K562 (cell line): ENCODE data around the gene MRPL55. TPM values are rescaled to one million over a fixed set of nuclear protein-coding genes. Genes with fewer than 3 reads are reported as not detected.
A peak's percentile ranks its signal among the peaks of the same experiment; 100 is the strongest.

Experiments
- CREB3 ChIP-seq: fragments of 450-650 bp; conservative IDR thresholded peaks from 2 replicates; pipeline ENCODE4 v1.6.1; 2016; ENCODE audit warnings: missing genetic modification characterization, low read depth, mild to moderate bottlenecking, missing compliant biosample characterization, moderate library complexity
- E2F1 ChIP-seq: sonication (generic); formaldehyde crosslinking; IDR thresholded peaks from 2 replicates; pipeline ENCODE4 v1.8.1; 2023; ENCODE audit warnings: mild to moderate bottlenecking, missing genetic modification reagents, moderate library complexity
- ELK1 ChIP-seq: sonication (generic); formaldehyde crosslinking; IDR thresholded peaks from 2 replicates; pipeline ENCODE4 v1.8.1; 2022; ENCODE audit warnings: missing genetic modification reagents
- GATAD2A ChIP-seq: fragments of 450-650 bp; IDR thresholded peaks from 2 replicates; pipeline ENCODE4 v1.6.1; 2017
- HDAC1 ChIP-seq, 2 experiments: fragments of 450-650 bp; IDR thresholded peaks; 2 replicates each; pipeline ENCODE4 v1.6.1; 2016 to 2017; ENCODE audit warnings: inconsistent platforms in 1 of 2, mild to moderate bottlenecking in 1 of 2, moderate library complexity in 1 of 2
- HES1 ChIP-seq: fragments of 450-650 bp; IDR thresholded peaks from 2 replicates; pipeline ENCODE4 v1.6.1; 2016; ENCODE audit warnings: low read depth, mild to moderate bottlenecking, moderate library complexity
- KAT2B ChIP-seq: IDR thresholded peaks from one replicate; pipeline ENCODE4 v1.6.1; 2012; ENCODE audit warnings: low read depth, mild to moderate bottlenecking, control low read depth, inconsistent platforms, low read length, moderate library complexity
- KLF1 ChIP-seq: fragments of 450-650 bp; IDR thresholded peaks from 2 replicates; pipeline ENCODE4 v1.6.1; 2016; ENCODE audit warnings: missing genetic modification characterization, missing compliant biosample characterization
- NELFE ChIP-seq: IDR thresholded peaks from 2 replicates; pipeline ENCODE4 v1.6.1; 2011; ENCODE audit warnings: mild to moderate bottlenecking; ENCODE audit not compliant: insufficient read depth, insufficient read length
- NFIC ChIP-seq: fragments of 450-650 bp; IDR thresholded peaks from 2 replicates; pipeline ENCODE4 v1.6.1; 2017; ENCODE audit warnings: mild to moderate bottlenecking, inconsistent platforms
- NR4A1 ChIP-seq, 2 experiments: fragments of 250-450 bp in 1 of 2; fragments of 450-650 bp in 1 of 2; sonication (Bioruptor Pico) in 1 of 2; IDR thresholded peaks; 2 replicates each; pipeline versions ENCODE4 v1.4.0 to v1.6.1; 2016 to 2020; ENCODE audit warnings: mild to moderate bottlenecking in 2 of 2, missing compliant biosample characterization in 1 of 2, missing genetic modification characterization in 1 of 2, moderate library complexity in 1 of 2
- POLR2H ChIP-seq: IDR thresholded peaks from 2 replicates; pipeline ENCODE4 v1.6.1; 2016; ENCODE audit warnings: missing genetic modification characterization, low read depth, mild to moderate bottlenecking, control low read depth, missing compliant biosample characterization, moderate library complexity
- RAD21 ChIP-seq, 2 experiments: fragments of 250-450 bp in 1 of 2; fragments of 450-650 bp in 1 of 2; sonication (Bioruptor Pico) in 1 of 2; formaldehyde crosslinking in 1 of 2; IDR thresholded peaks in 1 of 2; conservative IDR thresholded peaks in 1 of 2; 2 replicates each; pipeline versions ENCODE4 v1.4.0 to v1.8.0; 2020 to 2022; ENCODE audit warnings: mild to moderate bottlenecking in 2 of 2, moderate library complexity in 1 of 2
- UBTF ChIP-seq, 2 experiments: IDR thresholded peaks; 2 replicates each; pipeline ENCODE4 v1.6.1; 2012; ENCODE audit warnings: improper control_type of control experiment in 2 of 2, low read depth in 2 of 2, low read length in 2 of 2, borderline replicate concordance in 1 of 2
- ZBTB26 ChIP-seq: fragments of 450-650 bp; formaldehyde crosslinking; IDR thresholded peaks from 2 replicates; pipeline ENCODE4 v1.4.0; 2022; ENCODE audit warnings: missing genetic modification characterization
- ZC3H11A ChIP-seq: IDR thresholded peaks from 2 replicates; pipeline ENCODE4 v1.6.1; 2012; ENCODE audit warnings: low read depth, low read length, improper control_type of control experiment
- ZFP36 ChIP-seq: fragments of 150-350 bp; IDR thresholded peaks from 2 replicates; pipeline ENCODE4 v1.6.1; 2018; ENCODE audit warnings: low read length, low read depth; ENCODE audit not compliant: partially characterized antibody
- ZNF311 ChIP-seq: fragments of 250-450 bp; sonication (Bioruptor Pico); IDR thresholded peaks from 2 replicates; pipeline ENCODE4 v1.4.0; 2020; ENCODE audit warnings: mild to moderate bottlenecking, moderate library complexity
- ZNF431 ChIP-seq: sonication (generic); formaldehyde crosslinking; IDR thresholded peaks from 2 replicates; pipeline ENCODE4 v1.8.0; 2022; ENCODE audit warnings: mild to moderate bottlenecking, missing genetic modification reagents
- polyA plus RNA-seq, 8 experiments: library from polyadenylated mRNA; depleted of rRNA in 4 of 8; stranded (reverse) in 5 of 8; unstranded in 3 of 8; fragments of >200 nt; fragmentation: Nextera tagmentation in 2 of 8; fragmentation: Illumina TruSeq in 1 of 8; extraction: Ambion mirVana in 2 of 8; extraction: Trizol in 1 of 8; gene quantifications; 2 replicates each; pipeline versions ENCODE4 v1.2.1 to v1.2.3, GENCODE V29; 2011 to 2014; ENCODE audit warnings: inconsistent platforms in 1 of 8, missing spikeins in 1 of 8
- total RNA-seq, 7 experiments: library from RNA; depleted of rRNA in 6 of 7; stranded (reverse); fragments of >200 nt in 6 of 7; fragmentation: Illumina TruSeq in 2 of 7; extraction: Trizol in 2 of 7; gene quantifications; 2 replicates each; pipeline versions ENCODE4 v1.2.1 to v1.2.3, GENCODE V29; 2011 to 2021; ENCODE audit warnings: low replicate concordance in 1 of 7

The MRPL55 gene
- total and polyA plus RNA-seq, 9 of the 15 experiments (the other 6 are each of a cell fraction or from before 2014, with no cell fraction given): 34.9 to 228 (median 81.0) TPM

GRCh38 chr1:228101994-228102790 lies 6.9 kb downstream of the MRPL55 start (continued):
- 0 out of 2 replicates have a peak, but pooled peaks have one; percentile 35 for TF ChIP-seq E2F1 (CRISPR knock-in tag)
- no peak for TF ChIP-seq CREB3
- no peak for TF ChIP-seq POLR2H (tag)
- TF ChIP-seq KAT2B: no peak
- TF ChIP-seq NELFE: no peak
- no peak for TF ChIP-seq ZC3H11A
- no peak for TF ChIP-seq ZNF431 (CRISPR knock-in tag)
- TF ChIP-seq HES1: no peak
- no peak for TF ChIP-seq ZNF311 (CRISPR knock-in tag)
- TF ChIP-seq NR4A1 (CRISPR knock-in tag; IDR thresholded peaks at IDR 0.05): no peak
- TF ChIP-seq NR4A1 (tag; IDR thresholded peaks at IDR 0.05): no peak
- peak in 1 of 2 experiments; percentile 79; a peak in 2 of 4 replicates for TF ChIP-seq HDAC1 (IDR thresholded peaks at IDR 0.05)
- peak; percentile 44 to 68; a peak in 2 of 4 replicates for TF ChIP-seq UBTF (IDR thresholded peaks at IDR 0.05; ENCODE audit: borderline replicate concordance in 1 of 2, low read depth in 2 of 2, low read length in 2 of 2)
- TF ChIP-seq KLF1 (tag): peak; percentile 47; the same call in 1 of the 2 replicates
- no peak for TF ChIP-seq ELK1 (CRISPR knock-in tag)
- no peak for TF ChIP-seq ZBTB26 (CRISPR knock-in tag)
- peak; percentile 11; the same call in 1 of the 2 replicates for TF ChIP-seq NFIC
- no peak for TF ChIP-seq ZFP36
- peak; percentile 21 to 41; a peak in 3 of 4 replicates for TF ChIP-seq RAD21 (CRISPR knock-in tag; conservative IDR thresholded peaks at IDR 0.05 in 1 of 2, IDR thresholded peaks at IDR 0.05 in 1 of 2)
- no peak for TF ChIP-seq GATAD2A
